ENCODE results near the gene HELZ.
A peak's percentile ranks its signal among the peaks of the same experiment; 100 is the strongest.

- peak in 1 of 2 donors; percentile 22 for TF ChIP-seq CTCF (conservative IDR thresholded peaks at IDR 0.05 in 1 of 2, IDR thresholded peaks at IDR 0.05 in 1 of 2; ENCODE audit: extremely low read depth in 1 of 2, insufficient read depth in 1 of 2, low read depth in 1 of 2, low read length in 2 of 2)
- no peak for TF ChIP-seq EZH2 (IDR thresholded peaks at IDR 0.05; ENCODE audit: borderline replicate concordance, low read length)
Measured at GRCh38 chr17:67245694-67246402, 852 bp upstream of the HELZ start.

Data from mammary epithelial cell (primary cell).